SK-N-SH (cell line): ENCODE results near the gene PTPMT1. TPM values are rescaled to one million over a fixed set of nuclear protein-coding genes. Genes with fewer than 3 reads are reported as not detected.

ENCODE experiments used
- CTCF ChIA-PET: fragments of 300-600, 350-600 bp; formaldehyde crosslinking; extraction: SDS; loops from one replicate; lab custom pipeline; 2021; lab: Yijun Ruan, JAX
- POLR2A ChIA-PET: fragments of 350-600 bp; sonication (Branson Sonifier 250); formaldehyde crosslinking; extraction: SDS; loops from one replicate; lab custom pipeline; 2020; ENCODE audit warnings: antibody characterized with exemption, inconsistent platforms; lab: Yijun Ruan, JAX
- DNase-seq: peaks from one replicate; pipeline ENCODE4 v3.0.0; 2012
- H2AFZ ChIP-seq: fragments of 200-600 bp; sonication (generic); 2 replicates; pipeline ENCODE4 v1.8.1; 2016; ENCODE audit warnings: antibody characterized with exemption, mild to moderate bottlenecking, low read depth
- H3F3A ChIP-seq: fragments of 200-600 bp; sonication (generic); replicated peaks from 2 replicates; pipeline ENCODE3; 2016; ENCODE audit warnings: antibody characterized with exemption, mild to moderate bottlenecking; ENCODE audit not compliant: insufficient read depth
- H3K27ac ChIP-seq, 2 experiments: fragments of 200-500 bp in 1 of 2; fragments of 200-600 bp in 1 of 2; sonication (Bioruptor generic) in 1 of 2; sonication (generic), shearing (Covaris generic) in 1 of 2; 2 replicates each; pipeline versions ENCODE4 v1.5.1 to v1.6.1; 2014 to 2016; ENCODE audit warnings: low read depth in 2 of 2, inconsistent platforms in 1 of 2, low read length in 1 of 2, mild to moderate bottlenecking in 1 of 2, mixed read lengths in 1 of 2
- H3K27me3 ChIP-seq: fragments of 200-600 bp; sonication (generic), shearing (Covaris generic); 2 replicates; pipeline ENCODE4 v1.6.1; 2016; ENCODE audit warnings: mixed run types; ENCODE audit not compliant: insufficient read depth
- H3K36me3 ChIP-seq, 2 experiments: fragments of 200-500 bp in 1 of 2; fragments of 200-600 bp in 1 of 2; sonication (Bioruptor generic) in 1 of 2; sonication (generic) in 1 of 2; replicated peaks in 1 of 2; 2 replicates each; pipeline versions ENCODE3 to v1.5.1; 2014 to 2016; ENCODE audit warnings: low read length in 1 of 2, mild to moderate bottlenecking in 1 of 2; ENCODE audit not compliant: insufficient read depth in 2 of 2, control insufficient read depth in 1 of 2
- H3K4me1 ChIP-seq, 2 experiments: fragments of 200-500 bp in 1 of 2; fragments of 200-600 bp in 1 of 2; sonication (Bioruptor generic) in 1 of 2; sonication (generic), shearing (Covaris generic) in 1 of 2; 2 replicates each; pipeline versions ENCODE4 v1.5.1 to v1.6.1; 2014 to 2016; ENCODE audit warnings: low read depth in 1 of 2, low read length in 1 of 2, mixed run types in 1 of 2; ENCODE audit not compliant: insufficient read depth in 2 of 2, control insufficient read depth in 1 of 2
- H3K4me2 ChIP-seq: fragments of 200-600 bp; sonication (generic), shearing (Covaris generic); 2 replicates; pipeline ENCODE4 v1.6.1; 2017; ENCODE audit warnings: mixed run types
- H3K4me3 ChIP-seq, 2 experiments: fragments of 200-500 bp in 1 of 2; fragments of 200-600 bp in 1 of 2; sonication (Bioruptor generic) in 1 of 2; sonication (generic), shearing (Covaris generic) in 1 of 2; 2 replicates each; pipeline versions ENCODE4 v1.5.1 to v1.8.1; 2014 to 2016; ENCODE audit warnings: low read depth in 2 of 2, inconsistent platforms in 1 of 2, low read length in 1 of 2, mild to moderate bottlenecking in 1 of 2, mixed read lengths in 1 of 2, moderate library complexity in 1 of 2
- H3K79me2 ChIP-seq: fragments of 200-600 bp; sonication (generic); 2 replicates; pipeline ENCODE4 v1.8.1; 2017; ENCODE audit warnings: mild to moderate bottlenecking; ENCODE audit not compliant: insufficient read depth
- H3K9ac ChIP-seq: fragments of 200-600 bp; sonication (generic); 2 replicates; pipeline ENCODE4 v1.6.1; 2017; ENCODE audit warnings: mixed run types
- H3K9me2 ChIP-seq: fragments of 200-600 bp; sonication (generic); 2 replicates; pipeline ENCODE4 v1.6.1; 2017; ENCODE audit warnings: mixed run types
- H3K9me3 ChIP-seq: fragments of 200-600 bp; sonication (generic); 2 replicates; pipeline ENCODE4 v1.6.1; 2017; ENCODE audit warnings: mixed run types, mild to moderate bottlenecking, moderate library complexity
- H4K20me1 ChIP-seq: fragments of 200-600 bp; sonication (generic); 2 replicates; pipeline ENCODE4 v1.6.1; 2017; ENCODE audit warnings: mild to moderate bottlenecking, mixed run types; ENCODE audit not compliant: insufficient read depth
- CHD2 ChIP-seq: fragments of 150-350 bp; IDR thresholded peaks from 2 replicates; pipeline ENCODE4 v1.6.1; 2018; ENCODE audit warnings: low read length; ENCODE audit not compliant: partially characterized antibody
- CTCF ChIP-seq: fragments of 200-600 bp; sonication (generic); IDR thresholded peaks from 2 replicates; pipeline ENCODE4 v1.6.1; 2017; ENCODE audit warnings: antibody characterized with exemption, mild to moderate bottlenecking, moderate library complexity
- EZH2phosphoT487 ChIP-seq: fragments of 200-600 bp; sonication (generic); IDR thresholded peaks from 2 replicates; pipeline ENCODE4 v1.6.1; 2017; ENCODE audit warnings: low read depth, mixed run types, mild to moderate bottlenecking, antibody characterized with exemption, moderate library complexity, borderline replicate concordance
- FOSL2 ChIP-seq: IDR thresholded peaks from 2 replicates; pipeline ENCODE4 v1.4.0; 2012; ENCODE audit warnings: low read depth, mild to moderate bottlenecking, moderate library complexity, borderline replicate concordance
- GABPA ChIP-seq: IDR thresholded peaks from 2 replicates; pipeline ENCODE4 v1.4.0; 2012; ENCODE audit warnings: low read depth, mild to moderate bottlenecking
- GATA2 ChIP-seq: sonication (generic); formaldehyde crosslinking; IDR thresholded peaks from 2 replicates; pipeline ENCODE4 v1.5.0; 2020; ENCODE audit warnings: mild to moderate bottlenecking, missing genetic modification reagents
- IRF3 ChIP-seq: fragments of 150-350 bp; IDR thresholded peaks from 2 replicates; pipeline ENCODE4 v1.6.1; 2016; ENCODE audit warnings: mild to moderate bottlenecking, low read depth, low read length
- MEF2A ChIP-seq: IDR thresholded peaks from 2 replicates; pipeline ENCODE4 v1.4.0; 2012; ENCODE audit warnings: low read depth, borderline replicate concordance
- NRF1 ChIP-seq: IDR thresholded peaks from 2 replicates; pipeline ENCODE4 v1.6.1; 2012; ENCODE audit warnings: low read depth, mild to moderate bottlenecking, low read length
- PBX3 ChIP-seq: IDR thresholded peaks from 2 replicates; pipeline ENCODE4; 2012
- RAD21 ChIP-seq: IDR thresholded peaks from 2 replicates; pipeline ENCODE4 v1.6.1; 2012; ENCODE audit warnings: mild to moderate bottlenecking, low read length
- RXRA ChIP-seq: IDR thresholded peaks from 2 replicates; pipeline ENCODE4 v1.4.0; 2012; ENCODE audit warnings: low read depth, mild to moderate bottlenecking, borderline replicate concordance
- WGBS: methylation state at CpG from one replicate; pipeline ENCODE4 v1.1.6; 2017; ENCODE audit warnings: low lambda C conversion rate; 5-methylcytosine and 5-hydroxymethylcytosine counted together
- polyA plus RNA-seq, 3 experiments: library from polyadenylated mRNA; depleted of rRNA; stranded (reverse); fragments of >200 nt; gene quantifications; 2 replicates each; pipeline ENCODE4 v1.2.3, GENCODE V29; 2012
- TF ChIP-seq, protein P1 (sequence below): IDR thresholded peaks from 2 replicates; pipeline ENCODE4 v1.4.0; 2012; ENCODE audit warnings: low read depth, borderline replicate concordance

PTPMT1 gene
- polyA plus RNA-seq, 1 of the 3 experiments (the other 2 are of a cell fraction), result 64.4 TPM

GRCh38 chr11:47589584-47589976, 24.2 kb downstream of the PTPMT1 start:
- Histone ChIP-seq H3K9me2 (no peaks in the 10 kb centered on the region), H3K9me3 (no peaks in the 10 kb centered on the region), H3K36me3 (no peaks in the 10 kb centered on the region), H3K4me2 (no peak overlapping the region), H3K79me2 (no peaks in the 10 kb centered on the region), H3K4me1 (peaks cover 0 to 9% of the 10 kb centered on the region in 2 experiments; a peak in 1 of 4 replicates), H3K27ac (no peak overlapping the region), H3K27me3 (peaks cover 13% of the 10 kb centered on the region; the same call in 1 of the 2 replicates), H3K9ac (no peak overlapping the region), H3F3A (no peaks in the 10 kb centered on the region), H3K4me3 (no peak overlapping the region), H2AFZ (no peak overlapping the region), H4K20me1 (no peaks in the 10 kb centered on the region)
- no peak for TF ChIP-seq EZH2phosphoT487
- no peak for TF ChIP-seq FOSL2
- TF ChIP-seq IRF3, result no peak
- no peak for TF ChIP-seq GABPA
- TF ChIP-seq RAD21, result no peak
- no peak for TF ChIP-seq MEF2A
- WGBS, result 93% methylated on average over 34 of the region's 51 CpGs
- DNase-seq, result no peak
- POLR2A ChIA-PET, result no interaction called here
- CTCF ChIA-PET, result interaction anchor here (0.6 kb wide), 1 partner anchor 33 kb away, joined by 3 read pairs; no protein-coding TSS in a partner anchor

DNA sequence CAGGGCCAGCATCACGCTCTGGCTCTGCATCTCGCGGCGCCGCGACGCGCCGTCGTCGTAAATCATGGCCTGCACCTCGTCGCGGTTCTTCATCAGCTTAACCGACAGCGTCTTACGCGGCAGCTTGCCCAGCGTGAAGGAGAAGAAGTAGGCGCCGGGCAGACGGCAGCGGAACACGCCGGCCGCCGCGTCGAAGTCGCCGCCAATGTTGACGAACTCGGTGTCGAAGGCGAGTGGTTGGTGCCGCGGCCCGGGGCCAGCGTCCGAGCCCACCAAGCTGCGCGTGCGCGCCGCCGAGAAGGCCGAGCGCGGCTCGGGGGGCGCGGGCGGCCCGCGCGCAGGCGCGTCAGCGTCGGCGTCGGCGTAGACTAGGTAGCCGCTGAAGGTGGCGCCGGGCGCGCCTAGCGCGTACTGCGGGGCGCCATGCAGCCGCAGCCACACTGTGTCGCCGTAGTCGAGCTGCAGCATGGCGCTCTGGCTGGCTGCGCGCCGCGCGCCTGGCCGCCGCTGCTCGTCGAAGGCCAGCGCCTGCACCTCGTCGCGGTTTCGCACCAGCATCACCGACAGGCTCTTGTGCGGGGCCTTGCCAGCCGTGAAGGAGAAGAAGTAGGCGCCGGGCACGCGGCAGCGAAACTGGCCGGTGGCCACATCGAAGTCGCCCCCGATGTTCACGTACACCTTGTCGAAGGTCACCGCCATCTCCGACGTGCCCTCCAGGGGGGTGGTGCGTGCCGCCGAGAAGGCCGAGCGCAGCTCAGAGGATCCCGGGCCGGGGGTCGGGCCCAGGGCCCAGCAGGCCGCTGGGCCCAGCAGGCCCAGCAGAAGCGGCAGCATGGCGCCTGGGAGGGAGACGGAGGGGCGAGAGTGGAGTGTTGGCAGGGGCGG, 24.8 kb downstream of the PTPMT1 start:
- H3K4me3 ChIP-seq, result no peak overlapping the region
- WGBS, result 98% methylated on average over 88 of the region's 122 CpGs

GRCh38 chr11:47591764-47592163, 26.4 kb downstream of the PTPMT1 start:
- H3K9me3 ChIP-seq, result no peaks in the 10 kb centered on the region
- no peak overlapping the region for H3K27ac ChIP-seq
- no peaks in the 10 kb centered on the region for H3K36me3 ChIP-seq
- no peak overlapping the region for H3K9ac ChIP-seq
- ChIA-PET CTCF (interaction anchor here (1.1 kb wide), 1 partner anchor 26 kb away, joined by 3 read pairs; no protein-coding TSS in a partner anchor), POLR2A (no interaction called here)
- H3K79me2 ChIP-seq, result no peaks in the 10 kb centered on the region
- H3K4me2 ChIP-seq, result no peak overlapping the region
- H3K4me1 ChIP-seq, result peaks cover 0 to 9% of the 10 kb centered on the region in 2 experiments; a peak in 1 of 4 replicates
- no peak overlapping the region for H2AFZ ChIP-seq
- WGBS, result 77% methylated on average over 5 of the region's 7 CpGs
- H3K27me3 ChIP-seq, result peaks cover 13% of the 10 kb centered on the region; the same call in 1 of the 2 replicates
- no peaks in the 10 kb centered on the region for H3F3A ChIP-seq
- H3K9me2 ChIP-seq, result no peaks in the 10 kb centered on the region
- no peak overlapping the region for H3K4me3 ChIP-seq
- no peaks in the 10 kb centered on the region for H4K20me1 ChIP-seq
- DNase-seq, result no peak
- TF ChIP-seq PBX3 (no peak), CHD2 (no peak), GATA2 (CRISPR knock-in tag) (no peak), RXRA (no peak), NRF1 (no peak), CTCF (no peak)
- TF ChIP-seq, protein P1, sequence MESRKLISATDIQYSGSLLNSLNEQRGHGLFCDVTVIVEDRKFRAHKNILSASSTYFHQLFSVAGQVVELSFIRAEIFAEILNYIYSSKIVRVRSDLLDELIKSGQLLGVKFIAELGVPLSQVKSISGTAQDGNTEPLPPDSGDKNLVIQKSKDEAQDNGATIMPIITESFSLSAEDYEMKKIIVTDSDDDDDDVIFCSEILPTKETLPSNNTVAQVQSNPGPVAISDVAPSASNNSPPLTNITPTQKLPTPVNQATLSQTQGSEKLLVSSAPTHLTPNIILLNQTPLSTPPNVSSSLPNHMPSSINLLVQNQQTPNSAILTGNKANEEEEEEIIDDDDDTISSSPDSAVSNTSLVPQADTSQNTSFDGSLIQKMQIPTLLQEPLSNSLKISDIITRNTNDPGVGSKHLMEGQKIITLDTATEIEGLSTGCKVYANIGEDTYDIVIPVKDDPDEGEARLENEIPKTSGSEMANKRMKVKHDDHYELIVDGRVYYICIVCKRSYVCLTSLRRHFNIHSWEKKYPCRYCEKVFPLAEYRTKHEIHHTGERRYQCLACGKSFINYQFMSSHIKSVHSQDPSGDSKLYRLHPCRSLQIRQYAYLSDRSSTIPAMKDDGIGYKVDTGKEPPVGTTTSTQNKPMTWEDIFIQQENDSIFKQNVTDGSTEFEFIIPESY, result no peak

More for the DNA sequence above, 24.8 kb downstream of the PTPMT1 start:
- Histone ChIP-seq H4K20me1 (no peaks in the 10 kb centered on the region), H3K9me3 (no peaks in the 10 kb centered on the region), H3K9ac (no peak overlapping the region), H3F3A (no peaks in the 10 kb centered on the region), H2AFZ (no peak overlapping the region), H3K9me2 (no peaks in the 10 kb centered on the region), H3K4me2 (no peak overlapping the region), H3K36me3 (no peaks in the 10 kb centered on the region), H3K4me1 (peaks cover 0 to 9% of the 10 kb centered on the region in 2 experiments; a peak in 1 of 4 replicates), H3K27ac (no peak overlapping the region), H3K79me2 (no peaks in the 10 kb centered on the region), H3K27me3 (peaks cover 13% of the 10 kb centered on the region; the same call in 1 of the 2 replicates)
- ChIA-PET POLR2A (no interaction called here), CTCF (interaction anchor here (0.6 kb wide), 1 partner anchor 32 kb away, joined by 3 read pairs; no protein-coding TSS in a partner anchor)
- no peak for TF ChIP-seq RAD21
- no peak for TF ChIP-seq MEF2A
- no peak for DNase-seq
